RWPE2 (cell line): ENCODE measurements around the gene SLC39A8.

Experiments used
- ATAC-seq: fragments of 200-7000 bp; cut with Tn5 transposase; 3 replicates; pipeline ENCODE4 v1.9.1; 2021; ENCODE audit warnings: low read depth
- DNase-seq: peaks from one replicate; pipeline ENCODE4 v3.0.0-alpha.2; 2020; ENCODE audit warnings: low spot score
- H3K27ac ChIP-seq: fragments of 450-650 bp; 2 replicates; pipeline ENCODE4 v1.5.1; 2017; ENCODE audit warnings: mild to moderate bottlenecking; ENCODE audit not compliant: poor library complexity, severe bottlenecking
- H3K27me3 ChIP-seq: fragments of 250-450 bp; sonication (Bioruptor Pico); 2 replicates; pipeline ENCODE4 v1.5.1; 2021; ENCODE audit warnings: mild to moderate bottlenecking, moderate library complexity; ENCODE audit not compliant: insufficient read depth, poor library complexity, severe bottlenecking
- H3K36me3 ChIP-seq: fragments of 250-450 bp; sonication (Bioruptor Pico); 2 replicates; pipeline ENCODE4 v1.5.1; 2020; ENCODE audit warnings: low read depth, mild to moderate bottlenecking, moderate library complexity
- H3K4me1 ChIP-seq: fragments of 250-450 bp; sonication (Bioruptor Pico); 2 replicates; pipeline ENCODE4 v1.5.1; 2021; ENCODE audit warnings: mild to moderate bottlenecking, moderate library complexity; ENCODE audit not compliant: insufficient read depth, poor library complexity, severe bottlenecking
- H3K4me3 ChIP-seq: fragments of 250-450 bp; sonication (Bioruptor Pico); 2 replicates; pipeline ENCODE4 v1.5.1; 2021; ENCODE audit warnings: mild to moderate bottlenecking, moderate library complexity; ENCODE audit not compliant: severe bottlenecking
- H3K9me3 ChIP-seq: fragments of 250-450 bp; sonication (Bioruptor Pico); 2 replicates; pipeline ENCODE4 v1.5.1; 2021; ENCODE audit warnings: mild to moderate bottlenecking, moderate library complexity; ENCODE audit not compliant: severe bottlenecking
- TF ChIP-seq, protein P1 (sequence below): fragments of 450-650 bp; IDR thresholded peaks from one replicate; pipeline ENCODE4 v1.5.1; 2017; ENCODE audit warnings: mild to moderate bottlenecking, moderate library complexity; ENCODE audit not compliant: poor library complexity, severe bottlenecking

The SLC39A8 gene

DNA sequence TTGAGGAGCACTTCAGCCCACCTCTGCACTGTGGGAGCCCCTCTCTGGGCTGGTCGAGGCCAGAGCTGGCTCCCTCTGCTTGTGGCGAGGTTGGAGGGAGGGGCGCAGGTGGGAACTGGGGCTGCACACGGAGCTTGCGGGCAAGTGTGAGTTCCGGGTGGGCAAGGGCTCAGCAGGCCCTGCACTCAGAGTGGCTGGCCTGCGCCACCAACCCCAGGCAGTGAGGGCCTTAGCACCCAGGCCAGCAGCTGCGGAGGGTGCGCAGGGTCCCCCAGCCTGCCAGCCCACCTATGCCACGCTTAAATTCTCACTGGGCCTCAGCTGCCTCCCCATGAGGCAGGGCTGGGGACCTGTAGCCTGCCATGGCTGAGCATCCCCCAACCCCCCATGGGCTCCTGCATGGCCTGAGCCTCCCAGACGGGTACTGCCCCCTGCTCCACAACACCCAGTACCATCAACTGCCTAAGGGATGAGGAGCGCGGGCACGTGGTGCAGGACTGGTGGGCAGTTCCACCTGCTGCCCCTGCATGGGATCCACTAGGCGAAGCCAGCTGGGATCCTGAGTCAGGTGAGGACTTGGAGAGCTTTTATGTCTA is 110.9 kb downstream of the SLC39A8 start:
- Histone ChIP-seq H3K27ac (no peak overlapping the region), H3K4me3 (no peak overlapping the region), H3K4me1 (no peaks in the 10 kb centered on the region), H3K36me3 (no peaks in the 10 kb centered on the region), H3K27me3 (no peaks in the 10 kb centered on the region), H3K9me3 (no peaks in the 10 kb centered on the region)
- TF ChIP-seq, protein P1, sequence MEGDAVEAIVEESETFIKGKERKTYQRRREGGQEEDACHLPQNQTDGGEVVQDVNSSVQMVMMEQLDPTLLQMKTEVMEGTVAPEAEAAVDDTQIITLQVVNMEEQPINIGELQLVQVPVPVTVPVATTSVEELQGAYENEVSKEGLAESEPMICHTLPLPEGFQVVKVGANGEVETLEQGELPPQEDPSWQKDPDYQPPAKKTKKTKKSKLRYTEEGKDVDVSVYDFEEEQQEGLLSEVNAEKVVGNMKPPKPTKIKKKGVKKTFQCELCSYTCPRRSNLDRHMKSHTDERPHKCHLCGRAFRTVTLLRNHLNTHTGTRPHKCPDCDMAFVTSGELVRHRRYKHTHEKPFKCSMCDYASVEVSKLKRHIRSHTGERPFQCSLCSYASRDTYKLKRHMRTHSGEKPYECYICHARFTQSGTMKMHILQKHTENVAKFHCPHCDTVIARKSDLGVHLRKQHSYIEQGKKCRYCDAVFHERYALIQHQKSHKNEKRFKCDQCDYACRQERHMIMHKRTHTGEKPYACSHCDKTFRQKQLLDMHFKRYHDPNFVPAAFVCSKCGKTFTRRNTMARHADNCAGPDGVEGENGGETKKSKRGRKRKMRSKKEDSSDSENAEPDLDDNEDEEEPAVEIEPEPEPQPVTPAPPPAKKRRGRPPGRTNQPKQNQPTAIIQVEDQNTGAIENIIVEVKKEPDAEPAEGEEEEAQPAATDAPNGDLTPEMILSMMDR = no peak
- DNase-seq (no peak), ATAC-seq (no peak)

DNA sequence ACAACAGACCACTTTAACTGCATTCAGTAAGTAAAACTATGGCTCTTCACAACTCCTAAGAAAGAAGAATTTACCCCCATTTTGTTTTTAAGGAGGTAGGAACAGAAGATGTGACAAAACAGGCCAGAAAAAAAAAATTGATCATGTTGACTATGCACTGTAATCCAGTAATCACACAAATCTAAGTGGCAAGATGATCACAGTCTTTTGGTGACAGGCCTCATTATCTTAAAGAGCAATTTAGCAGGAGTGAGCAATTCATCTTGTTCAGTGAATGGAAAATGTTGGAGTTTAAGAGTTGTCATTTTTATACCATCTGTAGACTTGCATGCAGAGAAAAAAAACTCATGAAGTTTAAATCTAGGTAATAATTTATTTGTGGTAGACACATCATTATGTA is 115.1 kb downstream of the SLC39A8 start:
- no peaks in the 10 kb centered on the region for H3K4me1 ChIP-seq
- no peaks in the 10 kb centered on the region for H3K9me3 ChIP-seq
- TF ChIP-seq, protein P1 = no peak
- H3K27me3 ChIP-seq = no peaks in the 10 kb centered on the region
- H3K4me3 ChIP-seq = no peak overlapping the region
- DNase-seq = no peak
- no peak for ATAC-seq
- H3K36me3 ChIP-seq = no peaks in the 10 kb centered on the region
- H3K27ac ChIP-seq = no peak overlapping the region

DNA sequence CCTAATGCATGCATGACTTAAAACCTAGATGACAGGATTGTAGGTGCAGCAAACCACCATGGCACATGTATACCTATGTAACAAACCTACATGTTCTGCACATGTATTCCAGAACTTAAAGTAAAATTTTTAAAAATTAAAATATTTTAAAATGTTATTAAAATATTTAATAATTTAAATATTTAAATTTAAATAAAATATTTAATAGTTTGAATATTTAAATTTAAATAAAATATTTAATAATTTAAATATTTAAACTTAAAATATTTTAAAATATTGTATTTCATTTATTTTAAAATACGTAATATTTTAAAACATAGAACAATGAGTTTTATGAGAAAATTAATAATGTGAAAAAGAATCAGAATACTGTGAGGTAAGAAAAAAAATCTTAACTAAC is 117.9 kb downstream of the SLC39A8 start:
- Histone ChIP-seq H3K27me3 (no peaks in the 10 kb centered on the region), H3K27ac (no peak overlapping the region), H3K9me3 (no peaks in the 10 kb centered on the region), H3K36me3 (no peaks in the 10 kb centered on the region), H3K4me3 (no peak overlapping the region), H3K4me1 (no peaks in the 10 kb centered on the region)
- ATAC-seq (no peak), DNase-seq (no peak)
- TF ChIP-seq, protein P1 = no peak

DNA sequence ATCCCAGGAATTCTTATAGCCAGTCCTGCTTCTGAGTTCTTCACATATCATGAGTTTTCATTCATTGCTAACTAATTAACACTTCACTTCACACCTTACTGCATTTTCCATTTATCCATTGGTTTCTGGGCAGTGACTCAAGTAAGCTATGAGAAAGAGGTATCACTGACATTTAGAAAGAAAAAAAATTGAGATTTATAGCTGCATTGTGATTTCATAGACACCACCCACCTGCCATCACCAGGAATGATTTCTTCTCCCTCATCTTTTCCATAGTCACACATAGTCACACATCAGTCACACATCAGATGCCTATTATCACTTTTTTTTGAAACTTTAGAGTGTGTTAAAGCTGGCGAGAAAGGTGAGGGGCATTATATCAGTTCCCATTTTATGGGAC is 121.8 kb downstream of the SLC39A8 start:
- H3K27ac ChIP-seq = no peak overlapping the region
- no peaks in the 10 kb centered on the region for H3K27me3 ChIP-seq
- no peak for ATAC-seq
- H3K36me3 ChIP-seq = no peaks in the 10 kb centered on the region
- TF ChIP-seq, protein P1 = no peak
- no peak for DNase-seq
- no peaks in the 10 kb centered on the region for H3K9me3 ChIP-seq
- H3K4me3 ChIP-seq = no peak overlapping the region
- no peaks in the 10 kb centered on the region for H3K4me1 ChIP-seq

DNA sequence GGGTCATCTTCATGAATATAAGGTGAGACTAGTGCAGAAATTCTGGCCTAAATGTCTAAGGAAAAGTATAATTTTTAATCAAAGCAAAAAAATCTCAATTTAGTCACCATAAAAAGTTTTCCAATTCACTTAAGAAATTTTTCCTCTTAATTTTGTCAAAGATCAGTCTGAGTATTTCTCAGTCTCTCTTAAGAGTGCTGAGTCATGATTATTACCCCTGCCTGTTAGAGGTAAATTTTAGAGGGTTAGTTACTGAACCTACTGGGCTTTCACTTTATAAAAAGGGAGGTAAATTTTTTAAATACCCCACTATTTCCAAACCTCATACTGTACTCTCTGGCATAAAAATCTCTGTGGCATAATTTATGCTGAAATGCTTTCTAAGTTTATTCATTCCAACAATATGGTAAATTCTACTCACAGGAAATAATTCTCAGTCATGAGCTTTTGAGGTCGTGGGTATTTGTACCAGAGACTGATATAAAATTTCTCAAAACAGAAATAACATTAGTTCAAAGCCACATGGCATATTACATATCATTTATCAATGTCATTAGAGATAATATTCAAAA is 122.4 kb downstream of the SLC39A8 start:
- Histone ChIP-seq H3K4me3 (no peak overlapping the region), H3K27ac (no peak overlapping the region), H3K4me1 (no peaks in the 10 kb centered on the region), H3K27me3 (no peaks in the 10 kb centered on the region), H3K9me3 (no peaks in the 10 kb centered on the region), H3K36me3 (no peaks in the 10 kb centered on the region)
- TF ChIP-seq, protein P1 = no peak
- no peak for DNase-seq
- no peak for ATAC-seq
